ENCODE data around the gene AKR7A3.
A peak's percentile ranks its signal among the peaks of the same experiment; 100 is the strongest.
"Not testable (repeated sequence)": the region's sequence is repeated elsewhere in the genome, so short reads cannot be mapped to it uniquely, and the experiment has no call there.

AKR7A3 gene

GRCh38 chr1:19287436-19288185 is 959 bp downstream of the AKR7A3 start:
- DNase-seq: no peak

GRCh38 chr1:19285807-19286206 is 2.8 kb downstream of the AKR7A3 start:
- not testable (repeated sequence) for DNase-seq

GRCh38 chr1:19285366-19285765 is 3.2 kb downstream of the AKR7A3 start:
- not testable (repeated sequence) for DNase-seq

GRCh38 chr1:19284881-19285280 is 3.7 kb downstream of the AKR7A3 start:
- no peak for DNase-seq

- no peak for DNase-seq
These were observed 4.7 kb downstream of the AKR7A3 start for GRCh38 chr1:19283891-19284290.

GRCh38 chr1:19274636-19275035 is 13.9 kb downstream of the AKR7A3 start:
- no peak for DNase-seq

GRCh38 chr1:19273844-19274531 is 14.6 kb downstream of the AKR7A3 start:
- not testable (repeated sequence) for DNase-seq

- no peak for DNase-seq
These were observed 15.3 kb downstream of the AKR7A3 start for GRCh38 chr1:19273106-19273843.

- DNase-seq: no peak
These were observed 16.5 kb downstream of the AKR7A3 start for GRCh38 chr1:19272064-19272463.

GRCh38 chr1:19270343-19270730 is 18.2 kb downstream of the AKR7A3 start:
- DNase-seq: not testable (repeated sequence)

GRCh38 chr1:19269427-19270342 is 18.9 kb downstream of the AKR7A3 start:
- not testable (repeated sequence) for DNase-seq

GRCh38 chr1:19268445-19268844 is 20.1 kb downstream of the AKR7A3 start:
- DNase-seq: no peak

- DNase-seq: no peak
These were observed 25.8 kb downstream of the AKR7A3 start for GRCh38 chr1:19262744-19263143.

- DNase-seq: no peak
These were observed 26.5 kb downstream of the AKR7A3 start for GRCh38 chr1:19262047-19262446.

- peak; percentile 42 for DNase-seq
These were observed 28.1 kb downstream of the AKR7A3 start for GRCh38 chr1:19260211-19261138.

GRCh38 chr1:19258353-19258752 is 30.2 kb downstream of the AKR7A3 start:
- DNase-seq: no peak

GRCh38 chr1:19257178-19257914 is 31.2 kb downstream of the AKR7A3 start:
- no peak for DNase-seq

- not testable (repeated sequence) for DNase-seq
These were observed 32.3 kb downstream of the AKR7A3 start for GRCh38 chr1:19256301-19256700.

- no peak for DNase-seq
These were observed 33.3 kb downstream of the AKR7A3 start for GRCh38 chr1:19255288-19255687.

- no peak for DNase-seq
These were observed 34.2 kb downstream of the AKR7A3 start for GRCh38 chr1:19254416-19254815.

Data from NCI-H187 treated with DMSO at 0.1 percent for 48 hours (cell line).